KMS-11 (cell line): ENCODE measurements around the gene PRR14L.

Experiments
- H2AFZ ChIP-seq: fragments of 200-600 bp; sonication (generic); 2 replicates; pipeline ENCODE4 v1.6.1; 2016; ENCODE audit warnings: antibody characterized with exemption, mixed run types, low read depth
- H3K27ac ChIP-seq: fragments of 200-600 bp; sonication (generic); 2 replicates; pipeline ENCODE4 v1.6.1; 2016; ENCODE audit warnings: mild to moderate bottlenecking, mixed run types
- H3K27me3 ChIP-seq: fragments of 200-600 bp; sonication (generic); 2 replicates; pipeline ENCODE4 v1.6.1; 2017; ENCODE audit warnings: mild to moderate bottlenecking, low read depth, mixed run types, moderate library complexity; ENCODE audit not compliant: insufficient read depth
- H3K36me3 ChIP-seq: fragments of 200-600 bp; sonication (generic); 2 replicates; pipeline ENCODE4 v1.6.1; 2017; ENCODE audit warnings: mild to moderate bottlenecking, mixed run types; ENCODE audit not compliant: insufficient read depth
- H3K4me1 ChIP-seq: fragments of 200-600 bp; sonication (generic); 2 replicates; pipeline ENCODE4 v1.6.1; 2016; ENCODE audit warnings: mild to moderate bottlenecking, low read depth, mixed run types; ENCODE audit not compliant: poor library complexity, severe bottlenecking
- H3K4me2 ChIP-seq: fragments of 200-600 bp; sonication (generic); 2 replicates; pipeline ENCODE4 v1.7.0; 2016; ENCODE audit warnings: mild to moderate bottlenecking, mixed run types
- H3K4me3 ChIP-seq: fragments of 200-600 bp; sonication (generic); IDR thresholded peaks from 2 replicates; pipeline ENCODE4 v1.6.1; 2017; ENCODE audit warnings: low read depth, low read length, mixed read lengths; ENCODE audit not compliant: insufficient read depth
- H3K79me2 ChIP-seq: fragments of 200-600 bp; sonication (generic); 2 replicates; pipeline ENCODE4 v1.6.1; 2016; ENCODE audit warnings: low read depth, mixed run types; ENCODE audit not compliant: insufficient read depth
- H3K9ac ChIP-seq: fragments of 200-600 bp; sonication (generic); 2 replicates; pipeline ENCODE4 v1.6.1; 2016; ENCODE audit warnings: mild to moderate bottlenecking, mixed run types
- H4K20me1 ChIP-seq: fragments of 200-600 bp; sonication (generic); 2 replicates; pipeline ENCODE4 v1.6.1; 2016; ENCODE audit warnings: mild to moderate bottlenecking, mixed run types; ENCODE audit not compliant: insufficient read depth
- TF ChIP-seq, protein P1 (sequence below): fragments of 200-600 bp; sonication (generic); conservative IDR thresholded peaks from 2 replicates; pipeline ENCODE4 v1.6.1; 2017; ENCODE audit warnings: low read depth, mild to moderate bottlenecking, antibody characterized with exemption, low read length, moderate library complexity, mixed read lengths

PRR14L gene

DNA sequence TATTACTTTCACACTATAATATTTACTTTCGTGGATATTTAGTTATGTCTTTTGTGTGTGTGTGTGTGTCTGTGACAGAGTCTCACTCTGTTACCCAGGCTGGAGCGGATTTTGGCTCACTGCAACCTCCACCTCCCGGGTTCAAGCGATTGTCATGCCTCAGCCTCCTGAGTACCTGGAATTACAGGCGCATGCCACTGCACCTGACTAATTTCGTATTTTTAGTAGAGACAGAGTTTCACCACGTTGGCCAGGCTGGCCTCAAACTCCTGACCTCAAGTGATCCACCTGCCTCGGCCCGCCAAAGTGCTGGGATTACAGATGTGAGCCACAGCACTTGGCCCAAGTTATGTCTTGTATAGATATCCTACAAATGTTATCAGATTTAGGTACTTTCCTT, 97.8 kb downstream of the PRR14L start:
- H3K27ac ChIP-seq: no peak overlapping the region
- no peak overlapping the region for H3K9ac ChIP-seq
- no peaks in the 10 kb centered on the region for H3K27me3 ChIP-seq
- H3K4me2 ChIP-seq: no peak overlapping the region
- H4K20me1 ChIP-seq: no peaks in the 10 kb centered on the region
- TF ChIP-seq, protein P1, sequence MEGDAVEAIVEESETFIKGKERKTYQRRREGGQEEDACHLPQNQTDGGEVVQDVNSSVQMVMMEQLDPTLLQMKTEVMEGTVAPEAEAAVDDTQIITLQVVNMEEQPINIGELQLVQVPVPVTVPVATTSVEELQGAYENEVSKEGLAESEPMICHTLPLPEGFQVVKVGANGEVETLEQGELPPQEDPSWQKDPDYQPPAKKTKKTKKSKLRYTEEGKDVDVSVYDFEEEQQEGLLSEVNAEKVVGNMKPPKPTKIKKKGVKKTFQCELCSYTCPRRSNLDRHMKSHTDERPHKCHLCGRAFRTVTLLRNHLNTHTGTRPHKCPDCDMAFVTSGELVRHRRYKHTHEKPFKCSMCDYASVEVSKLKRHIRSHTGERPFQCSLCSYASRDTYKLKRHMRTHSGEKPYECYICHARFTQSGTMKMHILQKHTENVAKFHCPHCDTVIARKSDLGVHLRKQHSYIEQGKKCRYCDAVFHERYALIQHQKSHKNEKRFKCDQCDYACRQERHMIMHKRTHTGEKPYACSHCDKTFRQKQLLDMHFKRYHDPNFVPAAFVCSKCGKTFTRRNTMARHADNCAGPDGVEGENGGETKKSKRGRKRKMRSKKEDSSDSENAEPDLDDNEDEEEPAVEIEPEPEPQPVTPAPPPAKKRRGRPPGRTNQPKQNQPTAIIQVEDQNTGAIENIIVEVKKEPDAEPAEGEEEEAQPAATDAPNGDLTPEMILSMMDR: no peak
- no peak overlapping the region for H3K4me3 ChIP-seq
- H3K4me1 ChIP-seq: peaks cover 10% of the 10 kb centered on the region
- no peaks in the 10 kb centered on the region; the same call in 1 of the 2 replicates for H3K36me3 ChIP-seq
- H2AFZ ChIP-seq: no peak overlapping the region
- H3K79me2 ChIP-seq: peaks cover 56% of the 10 kb centered on the region; the same call in 1 of the 2 replicates

DNA sequence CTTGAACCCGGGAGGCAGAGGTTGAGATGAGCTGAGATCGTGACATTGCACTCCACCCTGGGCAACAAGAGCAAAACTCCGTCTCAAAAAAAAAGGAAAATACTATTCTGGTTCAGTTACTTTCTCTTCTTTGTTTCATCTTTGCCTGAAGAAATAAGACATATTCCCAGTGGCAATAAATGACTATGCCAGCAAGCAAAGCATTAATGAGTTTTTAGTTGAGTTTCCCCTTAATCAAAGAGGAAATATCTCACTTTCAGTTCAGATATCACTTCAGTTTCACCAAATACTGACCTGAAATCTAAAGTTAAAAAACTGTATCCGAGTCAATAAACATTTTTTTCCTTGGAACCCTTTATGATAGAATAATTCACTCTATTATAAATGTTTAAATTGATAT, 98.3 kb downstream of the PRR14L start:
- Histone ChIP-seq H3K4me1 (peaks cover 14% of the 10 kb centered on the region), H3K36me3 (no peaks in the 10 kb centered on the region; the same call in 1 of the 2 replicates), H4K20me1 (no peaks in the 10 kb centered on the region), H3K79me2 (peaks cover 52% of the 10 kb centered on the region; the same call in 1 of the 2 replicates), H3K27ac (no peak overlapping the region), H2AFZ (no peak overlapping the region), H3K27me3 (no peaks in the 10 kb centered on the region), H3K9ac (no peak overlapping the region), H3K4me2 (no peak overlapping the region), H3K4me3 (no peak overlapping the region)
- TF ChIP-seq, protein P1: no peak

DNA sequence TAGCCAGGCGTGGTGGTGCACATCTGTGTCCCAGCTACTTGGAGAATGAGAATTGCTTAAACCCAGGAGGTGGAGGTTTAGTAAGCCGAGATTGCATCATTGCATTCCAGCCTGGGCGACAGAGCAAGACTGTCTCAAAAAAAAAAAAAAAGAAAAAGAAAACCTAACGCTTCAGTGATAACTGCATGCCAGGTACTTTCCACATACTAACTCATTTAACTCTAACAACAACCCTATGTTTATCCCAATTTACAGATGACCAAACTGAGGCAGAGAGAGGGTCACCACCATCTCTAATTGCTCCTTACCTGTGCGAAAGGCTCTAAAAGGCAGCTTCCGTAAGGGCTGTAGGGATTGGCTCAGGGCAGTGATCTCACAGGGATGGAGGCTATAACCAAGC, 99.5 kb downstream of the PRR14L start:
- Histone ChIP-seq H3K9ac (no peak overlapping the region), H2AFZ (no peak overlapping the region), H3K27ac (no peak overlapping the region), H3K4me3 (no peak overlapping the region), H4K20me1 (no peaks in the 10 kb centered on the region), H3K4me1 (peaks cover 23% of the 10 kb centered on the region), H3K79me2 (peaks cover 43% of the 10 kb centered on the region; the same call in 1 of the 2 replicates), H3K4me2 (no peak overlapping the region), H3K27me3 (no peaks in the 10 kb centered on the region), H3K36me3 (no peaks in the 10 kb centered on the region; the same call in 1 of the 2 replicates)
- TF ChIP-seq, protein P1: no peak

DNA sequence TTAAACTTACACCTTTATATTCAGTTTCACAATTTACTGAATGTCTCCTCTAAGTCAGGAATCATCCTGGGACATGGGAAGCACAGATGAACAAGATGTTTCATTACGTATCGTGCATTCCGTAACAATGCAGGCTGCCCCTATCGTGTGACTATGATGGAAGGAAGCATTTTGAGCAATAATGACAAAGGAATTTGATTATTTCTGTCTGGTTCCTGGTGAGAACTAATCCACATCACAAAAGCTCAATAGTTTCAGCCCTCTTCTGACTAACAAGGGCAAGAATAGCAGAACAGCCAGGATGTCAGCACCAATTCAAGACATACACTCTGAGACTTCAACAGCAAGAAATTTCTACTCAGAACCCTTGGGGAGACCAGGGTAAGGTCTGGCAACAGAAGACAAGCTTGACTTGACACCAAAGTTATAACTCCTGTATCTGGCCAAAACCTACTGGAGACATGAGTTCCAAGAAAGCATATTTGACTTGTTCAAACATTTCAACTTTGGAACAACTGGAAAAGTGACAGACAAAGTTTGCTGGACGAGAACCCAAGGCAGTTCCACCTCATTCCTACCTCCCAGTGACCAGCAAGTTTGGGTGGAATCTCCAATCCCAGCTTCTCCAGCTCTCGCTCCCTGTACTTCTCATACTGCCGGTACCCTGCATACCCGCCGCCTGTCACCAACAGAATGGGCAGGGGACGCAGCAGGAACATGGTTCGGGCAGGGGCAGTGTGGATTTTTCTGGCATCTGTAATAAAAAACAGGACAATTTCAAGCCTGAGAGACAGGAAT, 102.2 kb downstream of the PRR14L start:
- H3K36me3 ChIP-seq: no peaks in the 10 kb centered on the region; the same call in 1 of the 2 replicates
- no peaks in the 10 kb centered on the region for H3K27me3 ChIP-seq
- no peak overlapping the region for H3K4me2 ChIP-seq
- no peak overlapping the region for H3K4me3 ChIP-seq
- H4K20me1 ChIP-seq: no peaks in the 10 kb centered on the region
- H3K9ac ChIP-seq: no peak overlapping the region
- peaks cover 18% of the 10 kb centered on the region; the same call in 1 of the 2 replicates for H3K79me2 ChIP-seq
- TF ChIP-seq, protein P1: no peak
- H2AFZ ChIP-seq: no peak overlapping the region
- H3K4me1 ChIP-seq: peaks cover 23% of the 10 kb centered on the region
- no peak overlapping the region for H3K27ac ChIP-seq
